Liver (tissue), 9 donors: ENCODE results near the gene NAP1L1. TPM values are rescaled to one million over a fixed set of nuclear protein-coding genes. Genes with fewer than 3 reads are reported as not detected.

ENCODE experiments used
- DNase-seq: peaks from one replicate; pipeline ENCODE4 v3.0.0-alpha.2; 2017; ENCODE audit warnings: low spot score
- H3K27ac ChIP-seq, 2 donors: one replicate each; pipeline ENCODE4 v1.7.0; 2013; ENCODE audit warnings: inconsistent platforms in 2 of 2, low read length in 2 of 2, control low read depth in 1 of 2, low read depth in 1 of 2, mild to moderate bottlenecking in 1 of 2
- H3K27me3 ChIP-seq, 4 donors: one replicate each; pipeline versions ENCODE4 v1.6.1 to v1.7.0; 2013; ENCODE audit warnings: low read length in 3 of 4, inconsistent platforms in 1 of 4, mild to moderate bottlenecking in 1 of 4, moderate library complexity in 1 of 4; ENCODE audit not compliant: control insufficient read depth in 4 of 4, insufficient read depth in 4 of 4
- H3K36me3 ChIP-seq, 4 donors: one replicate each; pipeline versions ENCODE4 v1.6.1 to v1.7.0; 2013; ENCODE audit warnings: low read length in 3 of 4, mild to moderate bottlenecking in 3 of 4, low read depth in 1 of 4, moderate library complexity in 1 of 4; ENCODE audit not compliant: control insufficient read depth in 4 of 4, insufficient read depth in 3 of 4
- H3K4me1 ChIP-seq, 4 donors: one replicate each; pipeline versions ENCODE4 v1.6.1 to v1.7.0; 2013; ENCODE audit warnings: low read length in 3 of 4, mild to moderate bottlenecking in 3 of 4, moderate library complexity in 1 of 4; ENCODE audit not compliant: control insufficient read depth in 4 of 4, insufficient read depth in 4 of 4
- H3K4me3 ChIP-seq, 3 donors: one replicate each; pipeline versions ENCODE4 v1.6.1 to v1.7.0; 2013; ENCODE audit warnings: low read length in 3 of 3, control low read depth in 1 of 3, low read depth in 1 of 3, mild to moderate bottlenecking in 1 of 3
- H3K9ac ChIP-seq, 2 donors: one replicate each; pipeline ENCODE4 v1.7.0; 2013; ENCODE audit warnings: low read length in 2 of 2, mild to moderate bottlenecking in 2 of 2, moderate library complexity in 2 of 2, control low read depth in 1 of 2, low read depth in 1 of 2
- H3K9me3 ChIP-seq, 4 donors: one replicate each; pipeline versions ENCODE4 v1.6.1 to v1.7.0; 2013; ENCODE audit warnings: low read length in 3 of 4; ENCODE audit not compliant: control insufficient read depth in 4 of 4
- EGR1 ChIP-seq, 2 donors: IDR thresholded peaks; 2 replicates each; pipeline ENCODE4 v1.6.1; 2016 to 2018; ENCODE audit warnings: antibody characterized with exemption in 2 of 2, low read depth in 2 of 2
- FOXA2 ChIP-seq: IDR thresholded peaks from 2 replicates; pipeline ENCODE4 v1.6.1; 2016; ENCODE audit warnings: antibody characterized with exemption
- HNF4A ChIP-seq, 2 donors: conservative IDR thresholded peaks; 2 replicates each; pipeline ENCODE4 v1.6.1; 2016; ENCODE audit warnings: antibody characterized with exemption in 2 of 2, mild to moderate bottlenecking in 2 of 2
- HNF4G ChIP-seq: IDR thresholded peaks from 2 replicates; pipeline ENCODE4 v1.6.1; 2016; ENCODE audit warnings: antibody characterized with exemption
- JUND ChIP-seq, 2 donors: IDR thresholded peaks; 2 replicates each; pipeline ENCODE4 v1.6.1; 2016; ENCODE audit warnings: antibody characterized with exemption in 2 of 2
- NR2F2 ChIP-seq: IDR thresholded peaks from 2 replicates; pipeline ENCODE4 v1.6.1; 2016; ENCODE audit warnings: antibody characterized with exemption
- SP1 ChIP-seq: IDR thresholded peaks from 2 replicates; pipeline ENCODE4 v1.6.1; 2018; ENCODE audit warnings: antibody characterized with exemption, mild to moderate bottlenecking
- TAF1 ChIP-seq: conservative IDR thresholded peaks from 2 replicates; pipeline ENCODE4 v1.6.1; 2016; ENCODE audit warnings: antibody characterized with exemption, mild to moderate bottlenecking
- YY1 ChIP-seq: IDR thresholded peaks from 2 replicates; pipeline ENCODE4 v1.6.1; 2016; ENCODE audit warnings: antibody characterized with exemption, mild to moderate bottlenecking
- WGBS: extraction: QIAGEN DNeasy Blood & Tissue Kit; methylation state at CpG from one replicate; pipeline ENCODE4 v1.1.7; 2013; 5-methylcytosine and 5-hydroxymethylcytosine counted together
- polyA plus RNA-seq, 2 donors: library from polyadenylated mRNA; stranded (reverse) in 1 of 2; unstranded in 1 of 2; fragments of 200-250 nt in 1 of 2; fragments of >200 nt in 1 of 2; fragmentation: Nextera tagmentation in 1 of 2; extraction: Ambion mirVana in 1 of 2; gene quantifications; one replicate each; pipeline versions ENCODE4 v1.2.1 to v1.2.3, GENCODE V29; 2013 to 2015
- total RNA-seq, 2 donors: library from RNA; depleted of rRNA; stranded (reverse); fragments of >200 nt; gene quantifications; one replicate each; pipeline ENCODE4 v1.2.3, GENCODE V29; 2014
- TF ChIP-seq, protein P1 (sequence below): IDR thresholded peaks from 2 replicates; pipeline ENCODE4 v1.6.1; 2016; ENCODE audit warnings: antibody characterized with exemption
- TF ChIP-seq, protein P2 (sequence below): IDR thresholded peaks from 2 replicates; pipeline ENCODE4 v1.6.1; 2016; ENCODE audit warnings: antibody characterized with exemption
- TF ChIP-seq, protein P3 (sequence below): fragments of 150-350 bp; IDR thresholded peaks from 2 replicates; pipeline ENCODE4 v1.5.1; 2017; ENCODE audit warnings: improper control_type of control experiment, low read depth, low read length; ENCODE audit not compliant: missing input control
- TF ChIP-seq, protein P4 (sequence below): IDR thresholded peaks from 2 replicates; pipeline ENCODE4 v1.6.1; 2016; ENCODE audit warnings: antibody characterized with exemption
- donor health status: healthy.
- donor health status: healthy.
- donor health status: healthy.
- donor health status: healthy.
- donor health status: healthy.

The NAP1L1 gene
- total and polyA plus RNA-seq, 4 donors: 36.6 to 74.7 (median 42.4) TPM

DNA sequence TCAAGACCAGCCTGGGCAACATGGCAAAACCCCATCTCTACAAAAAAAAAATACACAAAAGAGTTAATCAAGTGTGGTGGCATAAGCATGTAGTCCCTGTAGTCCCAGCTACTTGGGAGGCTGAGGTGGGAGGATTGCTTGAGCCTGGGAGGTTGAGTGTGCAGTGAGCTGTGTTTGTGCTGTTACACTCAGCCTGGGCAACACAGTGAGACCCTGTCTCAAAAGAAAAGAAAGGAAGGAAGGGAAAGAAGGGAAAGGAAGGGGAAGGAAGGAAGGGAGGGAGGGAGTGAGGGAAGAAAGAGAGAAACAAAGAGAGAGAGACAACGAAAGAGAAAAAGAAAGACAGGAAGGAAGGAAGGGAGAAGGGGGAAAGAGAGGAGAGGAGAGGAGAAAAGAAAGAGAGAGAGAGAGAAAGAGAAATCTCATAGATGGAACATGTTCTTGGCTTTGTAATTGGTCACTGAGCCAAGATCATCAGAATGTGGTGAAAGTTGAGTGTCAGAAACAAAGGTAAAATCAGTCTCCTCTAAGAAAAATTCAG, 26.8 kb upstream of the NAP1L1 start:
- H3K9ac ChIP-seq: no peak overlapping the region
- H3K4me1 ChIP-seq: no peaks in the 10 kb centered on the region
- H3K4me3 ChIP-seq: no peak overlapping the region
- H3K27me3 ChIP-seq: no peaks in the 10 kb centered on the region
- no peaks in the 10 kb centered on the region for H3K36me3 ChIP-seq
- H3K27ac ChIP-seq: no peak overlapping the region
- H3K9me3 ChIP-seq: no peaks in the 10 kb centered on the region
- no peak for DNase-seq
- TF ChIP-seq EGR1 (IDR thresholded peaks at IDR 0.05; ENCODE audit: low read depth in 2 of 2): no peak
- TF ChIP-seq, protein P1, sequence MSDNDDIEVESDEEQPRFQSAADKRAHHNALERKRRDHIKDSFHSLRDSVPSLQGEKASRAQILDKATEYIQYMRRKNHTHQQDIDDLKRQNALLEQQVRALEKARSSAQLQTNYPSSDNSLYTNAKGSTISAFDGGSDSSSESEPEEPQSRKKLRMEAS: no peak
- TF ChIP-seq HNF4A (conservative IDR thresholded peaks at IDR 0.05): no peak
- TF ChIP-seq JUND (IDR thresholded peaks at IDR 0.05): no peak
- TF ChIP-seq HNF4G: no peak
- TF ChIP-seq, protein P2, sequence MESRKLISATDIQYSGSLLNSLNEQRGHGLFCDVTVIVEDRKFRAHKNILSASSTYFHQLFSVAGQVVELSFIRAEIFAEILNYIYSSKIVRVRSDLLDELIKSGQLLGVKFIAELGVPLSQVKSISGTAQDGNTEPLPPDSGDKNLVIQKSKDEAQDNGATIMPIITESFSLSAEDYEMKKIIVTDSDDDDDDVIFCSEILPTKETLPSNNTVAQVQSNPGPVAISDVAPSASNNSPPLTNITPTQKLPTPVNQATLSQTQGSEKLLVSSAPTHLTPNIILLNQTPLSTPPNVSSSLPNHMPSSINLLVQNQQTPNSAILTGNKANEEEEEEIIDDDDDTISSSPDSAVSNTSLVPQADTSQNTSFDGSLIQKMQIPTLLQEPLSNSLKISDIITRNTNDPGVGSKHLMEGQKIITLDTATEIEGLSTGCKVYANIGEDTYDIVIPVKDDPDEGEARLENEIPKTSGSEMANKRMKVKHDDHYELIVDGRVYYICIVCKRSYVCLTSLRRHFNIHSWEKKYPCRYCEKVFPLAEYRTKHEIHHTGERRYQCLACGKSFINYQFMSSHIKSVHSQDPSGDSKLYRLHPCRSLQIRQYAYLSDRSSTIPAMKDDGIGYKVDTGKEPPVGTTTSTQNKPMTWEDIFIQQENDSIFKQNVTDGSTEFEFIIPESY: no peak
- TF ChIP-seq, protein P3, sequence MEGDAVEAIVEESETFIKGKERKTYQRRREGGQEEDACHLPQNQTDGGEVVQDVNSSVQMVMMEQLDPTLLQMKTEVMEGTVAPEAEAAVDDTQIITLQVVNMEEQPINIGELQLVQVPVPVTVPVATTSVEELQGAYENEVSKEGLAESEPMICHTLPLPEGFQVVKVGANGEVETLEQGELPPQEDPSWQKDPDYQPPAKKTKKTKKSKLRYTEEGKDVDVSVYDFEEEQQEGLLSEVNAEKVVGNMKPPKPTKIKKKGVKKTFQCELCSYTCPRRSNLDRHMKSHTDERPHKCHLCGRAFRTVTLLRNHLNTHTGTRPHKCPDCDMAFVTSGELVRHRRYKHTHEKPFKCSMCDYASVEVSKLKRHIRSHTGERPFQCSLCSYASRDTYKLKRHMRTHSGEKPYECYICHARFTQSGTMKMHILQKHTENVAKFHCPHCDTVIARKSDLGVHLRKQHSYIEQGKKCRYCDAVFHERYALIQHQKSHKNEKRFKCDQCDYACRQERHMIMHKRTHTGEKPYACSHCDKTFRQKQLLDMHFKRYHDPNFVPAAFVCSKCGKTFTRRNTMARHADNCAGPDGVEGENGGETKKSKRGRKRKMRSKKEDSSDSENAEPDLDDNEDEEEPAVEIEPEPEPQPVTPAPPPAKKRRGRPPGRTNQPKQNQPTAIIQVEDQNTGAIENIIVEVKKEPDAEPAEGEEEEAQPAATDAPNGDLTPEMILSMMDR: no peak
- TF ChIP-seq NR2F2: no peak
- TF ChIP-seq SP1: no peak
- no peak for TF ChIP-seq TAF1
- WGBS: 0% methylated on average over 1 of the region's 1 CpG

DNA sequence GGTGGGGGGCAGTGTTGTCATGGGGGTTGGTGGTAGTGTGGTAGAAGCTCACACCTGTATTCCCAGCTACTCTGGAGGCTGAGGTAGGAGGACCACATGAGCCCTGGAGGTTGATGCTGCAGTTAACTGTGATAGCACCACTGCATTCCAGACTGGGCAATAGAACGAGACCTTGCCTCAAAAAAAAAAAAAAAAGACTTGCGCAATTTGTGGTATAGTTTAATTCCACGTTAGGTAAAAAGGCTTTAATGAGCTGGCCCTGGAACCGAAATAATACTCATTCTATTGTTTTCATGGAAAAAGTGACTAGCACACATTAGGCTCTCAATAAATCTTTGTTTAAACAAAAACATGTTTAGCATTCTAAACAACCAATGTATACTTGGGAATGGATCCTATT, 25.4 kb upstream of the NAP1L1 start:
- Histone ChIP-seq H3K4me1 (no peaks in the 10 kb centered on the region), H3K4me3 (no peak overlapping the region), H3K9me3 (no peaks in the 10 kb centered on the region), H3K36me3 (no peaks in the 10 kb centered on the region), H3K27me3 (no peaks in the 10 kb centered on the region), H3K9ac (no peak overlapping the region), H3K27ac (no peak overlapping the region)
- TF ChIP-seq, protein P3: no peak
- TF ChIP-seq HNF4G: no peak
- no peak for TF ChIP-seq YY1
- TF ChIP-seq EGR1 (IDR thresholded peaks at IDR 0.05; ENCODE audit: low read depth in 2 of 2): no peak
- TF ChIP-seq, protein P4, sequence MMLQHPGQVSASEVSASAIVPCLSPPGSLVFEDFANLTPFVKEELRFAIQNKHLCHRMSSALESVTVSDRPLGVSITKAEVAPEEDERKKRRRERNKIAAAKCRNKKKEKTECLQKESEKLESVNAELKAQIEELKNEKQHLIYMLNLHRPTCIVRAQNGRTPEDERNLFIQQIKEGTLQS: no peak
- TF ChIP-seq HNF4A (conservative IDR thresholded peaks at IDR 0.05): no peak
- TF ChIP-seq FOXA2: no peak
- TF ChIP-seq, protein P1: no peak
- TF ChIP-seq, protein P2: no peak
- no peak for TF ChIP-seq NR2F2
- WGBS: 79% methylated on average over 4 of the region's 4 CpGs
- no peak for DNase-seq
